SK-N-SH treated with all-trans-retinoic acid at 6 μM for 48 hours (cell line): ENCODE results near the gene KCNC2.

ENCODE experiments used
- CREB5 ChIP-seq: fragments of 250-450 bp; sonication (Bioruptor Pico); IDR thresholded peaks from 2 replicates; pipeline ENCODE4 v1.5.1; 2020; ENCODE audit warnings: low read depth, mild to moderate bottlenecking, moderate library complexity
- OSR1 ChIP-seq: fragments of 250-450 bp; sonication (Bioruptor Pico); IDR thresholded peaks from 2 replicates; pipeline ENCODE4 v1.8.0; 2022; ENCODE audit warnings: moderate library complexity, mild to moderate bottlenecking, inconsistent platforms
- PATZ1 ChIP-seq: fragments of 250-450 bp; sonication (Bioruptor Pico); IDR thresholded peaks from 2 replicates; pipeline ENCODE4 v1.8.0; 2020; ENCODE audit warnings: mild to moderate bottlenecking, moderate library complexity, borderline replicate concordance
- PPARA ChIP-seq: fragments of 250-450 bp; sonication (Bioruptor Pico); IDR thresholded peaks from 2 replicates; pipeline ENCODE4 v1.5.0; 2020; ENCODE audit warnings: mild to moderate bottlenecking, borderline replicate concordance
- RARB ChIP-seq: fragments of 250-450 bp; sonication (Bioruptor Pico); IDR thresholded peaks from 2 replicates; pipeline ENCODE4 v1.8.0; 2021; ENCODE audit warnings: mild to moderate bottlenecking, moderate library complexity
- TCF4 ChIP-seq: fragments of 250-450 bp; sonication (Bioruptor Pico); IDR thresholded peaks from 2 replicates; pipeline ENCODE4 v1.8.0; 2021; ENCODE audit warnings: mild to moderate bottlenecking, moderate library complexity, borderline replicate concordance
- ZFP3 ChIP-seq: fragments of 250-450 bp; sonication (Bioruptor Pico); IDR thresholded peaks from 2 replicates; pipeline ENCODE4 v1.5.0; 2020; ENCODE audit warnings: mild to moderate bottlenecking, moderate library complexity
- TF ChIP-seq, protein P1 (sequence below): fragments of 250-450 bp; sonication (Bioruptor Pico); IDR thresholded peaks from 2 replicates; pipeline ENCODE4 v1.5.1; 2021; ENCODE audit warnings: mild to moderate bottlenecking, moderate library complexity

DNA sequence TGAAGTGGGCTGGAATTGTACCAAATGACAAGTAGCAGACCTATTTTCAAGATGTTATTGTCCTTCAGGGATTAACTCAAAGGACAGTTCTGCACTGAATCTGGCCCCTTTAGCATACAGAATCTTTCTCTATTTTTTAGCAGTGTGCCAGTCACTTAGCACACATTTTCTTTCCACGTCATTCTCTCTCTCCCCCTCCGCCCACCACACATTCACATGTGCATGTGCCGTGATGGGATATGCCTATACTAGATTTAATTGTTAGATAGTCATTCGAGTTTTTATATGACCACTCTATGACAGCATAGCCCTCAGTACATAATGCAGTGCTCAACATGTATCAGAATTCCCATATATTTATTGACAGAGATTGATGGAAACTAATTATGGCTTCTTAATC lies 129.1 kb downstream of the KCNC2 start:
- no peak for TF ChIP-seq RARB (CRISPR knock-in tag)
- TF ChIP-seq PATZ1 = no peak
- no peak for TF ChIP-seq TCF4 (CRISPR knock-in tag)
- TF ChIP-seq ZFP3 = no peak
- TF ChIP-seq, protein P1, sequence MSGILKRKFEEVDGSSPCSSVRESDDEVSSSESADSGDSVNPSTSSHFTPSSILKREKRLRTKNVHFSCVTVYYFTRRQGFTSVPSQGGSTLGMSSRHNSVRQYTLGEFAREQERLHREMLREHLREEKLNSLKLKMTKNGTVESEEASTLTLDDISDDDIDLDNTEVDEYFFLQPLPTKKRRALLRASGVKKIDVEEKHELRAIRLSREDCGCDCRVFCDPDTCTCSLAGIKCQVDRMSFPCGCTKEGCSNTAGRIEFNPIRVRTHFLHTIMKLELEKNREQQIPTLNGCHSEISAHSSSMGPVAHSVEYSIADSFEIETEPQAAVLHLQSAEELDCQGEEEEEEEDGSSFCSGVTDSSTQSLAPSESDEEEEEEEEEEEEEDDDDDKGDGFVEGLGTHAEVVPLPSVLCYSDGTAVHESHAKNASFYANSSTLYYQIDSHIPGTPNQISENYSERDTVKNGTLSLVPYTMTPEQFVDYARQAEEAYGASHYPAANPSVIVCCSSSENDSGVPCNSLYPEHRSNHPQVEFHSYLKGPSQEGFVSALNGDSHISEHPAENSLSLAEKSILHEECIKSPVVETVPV (CRISPR knock-in tag) = no peak
- TF ChIP-seq CREB5 (CRISPR knock-in tag) = no peak
- no peak for TF ChIP-seq OSR1 (CRISPR knock-in tag)
- no peak for TF ChIP-seq PPARA (CRISPR knock-in tag)
